H9 (cell line): ENCODE data around the gene TTLL9. TPM values are rescaled to one million over a fixed set of nuclear protein-coding genes. Genes with fewer than 3 reads are reported as not detected.
A peak's percentile ranks its signal among the peaks of the same experiment; 100 is the strongest.

Experiments
- DNase-seq: peaks from one replicate; pipeline ENCODE4 v3.0.0-alpha.2; 2017
- H2AFZ ChIP-seq: one replicate; pipeline ENCODE4 v1.6.1; 2013; ENCODE audit warnings: mild to moderate bottlenecking, low read length, control low read depth, moderate library complexity
- H2AK5ac ChIP-seq: 2 replicates; pipeline ENCODE4 v1.6.1; 2013; ENCODE audit warnings: low read length, control low read depth, mixed read lengths; ENCODE audit not compliant: insufficient read length
- H2BK120ac ChIP-seq: one replicate; pipeline ENCODE4 v1.6.1; 2013; ENCODE audit warnings: low read depth, mild to moderate bottlenecking, low read length, control low read depth, inconsistent platforms; ENCODE audit not compliant: poor library complexity, severe bottlenecking
- H2BK12ac ChIP-seq: 2 replicates; pipeline ENCODE4 v1.6.1; 2013; ENCODE audit warnings: low read length, control low read depth, mixed read lengths, low read depth; ENCODE audit not compliant: insufficient read length
- H2BK15ac ChIP-seq: 2 replicates; pipeline ENCODE4 v1.6.1; 2013; ENCODE audit warnings: low read depth, low read length, control low read depth
- H2BK20ac ChIP-seq: one replicate; pipeline ENCODE4 v1.6.1; 2013; ENCODE audit warnings: low read depth, mild to moderate bottlenecking, low read length, control low read depth, inconsistent platforms; ENCODE audit not compliant: poor library complexity, severe bottlenecking
- H2BK5ac ChIP-seq: 2 replicates; pipeline ENCODE4 v1.6.1; 2013; ENCODE audit warnings: low read length, control low read depth, mixed read lengths; ENCODE audit not compliant: insufficient read length
- H3K14ac ChIP-seq: 2 replicates; pipeline ENCODE4 v1.6.1; 2013; ENCODE audit warnings: low read length, control low read depth; ENCODE audit not compliant: insufficient read depth
- H3K18ac ChIP-seq: 2 replicates; pipeline ENCODE4 v1.6.1; 2013; ENCODE audit warnings: low read depth, mild to moderate bottlenecking, mixed read lengths, low read length, control low read depth; ENCODE audit not compliant: insufficient read length
- H3K23ac ChIP-seq: 2 replicates; pipeline ENCODE4 v1.6.1; 2013; ENCODE audit warnings: low read length, control low read depth, mixed read lengths, low read depth; ENCODE audit not compliant: insufficient read length
- H3K23me2 ChIP-seq: 2 replicates; pipeline ENCODE4 v1.6.1; 2013; ENCODE audit warnings: low read depth, mild to moderate bottlenecking, mixed read lengths, low read length, control low read depth; ENCODE audit not compliant: insufficient read length, poor library complexity, severe bottlenecking
- H3K27ac ChIP-seq: 2 replicates; pipeline ENCODE4 v1.5.1; 2013; ENCODE audit warnings: low read length, control low read depth, mixed read lengths, low read depth; ENCODE audit not compliant: insufficient read length
- H3K27me3 ChIP-seq: 2 replicates; pipeline ENCODE4 v1.6.1; 2013; ENCODE audit warnings: low read length, control low read depth, inconsistent platforms; ENCODE audit not compliant: insufficient read depth
- H3K4ac ChIP-seq: 2 replicates; pipeline ENCODE4 v1.6.1; 2013; ENCODE audit warnings: low read depth, mild to moderate bottlenecking, control low read depth, inconsistent platforms, low read length, moderate library complexity
- H3K4me1 ChIP-seq: 2 replicates; pipeline ENCODE4 v1.6.1; 2013; ENCODE audit warnings: low read length, control low read depth, inconsistent platforms; ENCODE audit not compliant: insufficient read depth
- H3K4me2 ChIP-seq: 2 replicates; pipeline ENCODE4 v1.6.1; 2013; ENCODE audit warnings: low read length, control low read depth, mixed read lengths; ENCODE audit not compliant: insufficient read length, insufficient read depth
- H3K56ac ChIP-seq: 2 replicates; pipeline ENCODE4 v1.6.1; 2013; ENCODE audit warnings: low read depth, mild to moderate bottlenecking, mixed read lengths, low read length, control low read depth; ENCODE audit not compliant: insufficient read length
- H3K79me1 ChIP-seq: 2 replicates; pipeline ENCODE4 v1.6.1; 2013; ENCODE audit warnings: low read depth, mild to moderate bottlenecking, moderate library complexity, low read length, control low read depth, inconsistent platforms; ENCODE audit not compliant: insufficient read depth, poor library complexity, severe bottlenecking
- H3K79me2 ChIP-seq: 2 replicates; pipeline ENCODE4 v1.6.1; 2013; ENCODE audit warnings: low read length, control low read depth, inconsistent platforms; ENCODE audit not compliant: insufficient read depth
- H3K9ac ChIP-seq: 2 replicates; pipeline ENCODE4 v1.6.1; 2013; ENCODE audit warnings: low read length, control low read depth, mixed read lengths; ENCODE audit not compliant: insufficient read length; ENCODE audit errors: extremely low read depth
- H3K9me3 ChIP-seq: one replicate; pipeline ENCODE4 v1.6.1; 2013; ENCODE audit warnings: low read depth, low read length, inconsistent platforms; ENCODE audit not compliant: control insufficient read depth
- H3T11ph ChIP-seq: one replicate; pipeline ENCODE4 v1.6.1; 2013; ENCODE audit warnings: mild to moderate bottlenecking, low read length, control low read depth, inconsistent platforms
- H4K20me1 ChIP-seq: one replicate; pipeline ENCODE4 v1.6.1; 2013; ENCODE audit not compliant: control insufficient read depth, insufficient read length, insufficient read depth
- H4K5ac ChIP-seq: 2 replicates; pipeline ENCODE4 v1.6.1; 2013; ENCODE audit warnings: low read depth, mild to moderate bottlenecking, mixed read lengths, low read length, control low read depth; ENCODE audit not compliant: insufficient read length
- H4K8ac ChIP-seq: replicated peaks from 2 replicates; pipeline ENCODE4 v1.6.1; 2013; ENCODE audit warnings: low read length, control low read depth, mixed read lengths, low read depth; ENCODE audit not compliant: insufficient read length
- H4K91ac ChIP-seq: 2 replicates; pipeline ENCODE4 v1.6.1; 2013; ENCODE audit warnings: low read depth, mild to moderate bottlenecking, moderate library complexity, mixed read lengths, low read length, control low read depth; ENCODE audit not compliant: insufficient read length
- H3K27ac Mint-ChIP-seq, 3 experiments: 2 replicates in 2 of 3; 3 replicates in 1 of 3; pipeline ENCODE4 v1.8.0; 2020 to 2021; ENCODE audit warnings: mixed read lengths in 3 of 3, mild to moderate bottlenecking in 1 of 3, moderate library complexity in 1 of 3
- H3K27me3 Mint-ChIP-seq: 2 replicates; pipeline ENCODE4 v1.8.0; 2021; ENCODE audit warnings: low read depth, mild to moderate bottlenecking, moderate library complexity, mixed read lengths
- H3K36me3 Mint-ChIP-seq, 3 experiments: 2 replicates in 2 of 3; 3 replicates in 1 of 3; pipeline ENCODE4 v1.8.0; 2020 to 2021; ENCODE audit warnings: low read depth in 3 of 3, mixed read lengths in 3 of 3; ENCODE audit not compliant: insufficient read depth in 1 of 3
- H3K4me1 Mint-ChIP-seq, 2 experiments: 2 replicates each; pipeline ENCODE4 v1.8.0; 2020; ENCODE audit warnings: mixed read lengths in 2 of 2
- H3K4me3 Mint-ChIP-seq, 2 experiments: 2 replicates in 1 of 2; 3 replicates in 1 of 2; pipeline ENCODE4 v1.8.0; 2020 to 2021; ENCODE audit warnings: mild to moderate bottlenecking in 2 of 2, mixed read lengths in 2 of 2, moderate library complexity in 1 of 2
- H3K9me3 Mint-ChIP-seq, 2 experiments: 2 replicates in 1 of 2; 3 replicates in 1 of 2; pipeline ENCODE4 v1.8.0; 2020; ENCODE audit warnings: mild to moderate bottlenecking in 2 of 2, mixed read lengths in 2 of 2, moderate library complexity in 1 of 2
- CTCF ChIP-seq: fragments of 200-600 bp; sonication (generic); conservative IDR thresholded peaks from 3 replicates; pipeline ENCODE4 v1.8.0; 2021; ENCODE audit warnings: antibody characterized with exemption, mild to moderate bottlenecking
- WGBS: extraction: QIAGEN DNeasy Blood & Tissue Kit; methylation state at CpG from one replicate; pipeline ENCODE4 v1.1.7; 2013; ENCODE audit warnings: missing lambda C conversion rate, low lambda C conversion rate, mixed read lengths; ENCODE audit not compliant: insufficient read length; ENCODE audit errors: extremely low coverage; 5-methylcytosine and 5-hydroxymethylcytosine counted together
- total RNA-seq: library from RNA; stranded (reverse); gene quantifications from 2 replicates; pipeline ENCODE4 v1.2.1, GENCODE V29; 2021

The TTLL9 gene
- total RNA-seq, 1 experiment from 2014 or later = 0.20 TPM

DNA sequence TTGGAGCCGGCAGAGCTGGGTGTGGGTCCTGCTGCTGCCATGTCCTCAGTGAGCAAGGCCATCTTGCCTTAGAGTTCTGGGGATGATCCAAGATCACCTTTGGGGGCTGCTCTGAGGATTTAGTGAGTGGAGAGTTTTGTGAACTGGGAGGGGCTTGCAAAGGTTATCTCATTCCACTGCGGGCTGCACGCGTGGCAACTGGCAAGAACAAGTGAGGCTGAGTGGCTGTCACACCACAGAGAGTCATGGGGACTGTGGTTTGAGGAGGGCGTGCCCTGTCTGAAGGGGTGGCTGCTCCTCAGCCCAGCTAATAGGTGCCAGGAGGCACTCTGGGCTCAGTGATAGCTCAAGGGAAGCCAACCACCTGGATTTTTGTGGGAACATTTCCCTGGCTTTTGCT, 37.6 kb downstream of the TTLL9 start:
- Histone ChIP-seq H3K18ac (no peak overlapping the region), H4K8ac (no peak overlapping the region), H3K9me3 (no peaks in the 10 kb centered on the region), H3K79me1 (no peaks in the 10 kb centered on the region), H2BK5ac (no peak overlapping the region), H3K9ac (no peak overlapping the region), H3K14ac (no peak overlapping the region), H3K27me3 (no peaks in the 10 kb centered on the region), H3K79me2 (no peaks in the 10 kb centered on the region), H3K4ac (no peak overlapping the region), H3K27ac (no peak overlapping the region), H3K56ac (no peak overlapping the region), H2BK120ac (no peak overlapping the region), H2AK5ac (no peak overlapping the region), H3K23ac (no peak overlapping the region), H3K4me2 (no peak overlapping the region), H3K4me1 (no peaks in the 10 kb centered on the region; the same call in 1 of the 2 replicates), H4K5ac (no peak overlapping the region), H2BK15ac (no peak overlapping the region), H2AFZ (no peak overlapping the region), H2BK20ac (no peak overlapping the region), H3K23me2 (no peaks in the 10 kb centered on the region), H2BK12ac (no peak overlapping the region), H4K91ac (no peak overlapping the region), H3T11ph (no peak overlapping the region), H4K20me1 (no peaks in the 10 kb centered on the region)
- DNase-seq = no peak
- Mint-ChIP-seq H3K36me3 (no peaks in the 10 kb centered on the region; a peak in 1 of 7 replicates), H3K9me3 (no peaks in the 10 kb centered on the region; a peak in 1 of 5 replicates), H3K4me1 (peaks cover 62 to 70% of the 10 kb centered on the region in 2 experiments), H3K4me3 (no peak overlapping the region), H3K27ac (peak overlapping the region in 2 of 3 experiments; percentile 10 to 35; a peak in 2 of 7 replicates), H3K27me3 (0 out of 2 replicates have a peak, but pooled peaks cover 3% of the 10 kb centered on the region)
- TF ChIP-seq CTCF = no peak
- no CpG with 5 or more reads among the region's 5 CpGs for WGBS
